GM18873 (cell line): ENCODE measurements around the gene COL6A2.
"Not testable (repeated sequence)": the region's sequence is repeated elsewhere in the genome, so short reads cannot be mapped to it uniquely, and the experiment has no call there.

Source experiments
- ATAC-seq: cut with Tn5 transposase; IDR thresholded peaks from one replicate; pipeline ENCODE4 v1.9.1; 2021; ENCODE audit warnings: mild to moderate bottlenecking, moderate library complexity, moderate number of reproducible peaks; ENCODE audit not compliant: unreplicated experiment, low FRiP score

Gene COL6A2

GRCh38 chr21:46092811-46093667, 4.9 kb upstream of the COL6A2 start:
- no peak for ATAC-seq

GRCh38 chr21:46093668-46094400, 4.1 kb upstream of the COL6A2 start:
- ATAC-seq = no peak

GRCh38 chr21:46094401-46095082, 3.4 kb upstream of the COL6A2 start:
- no peak for ATAC-seq

GRCh38 chr21:46095083-46095719, 2.7 kb upstream of the COL6A2 start:
- ATAC-seq = no peak

- no peak for ATAC-seq
Measured at GRCh38 chr21:46095814-46096595, 1.9 kb upstream of the COL6A2 start.

- ATAC-seq = no peak
Measured at GRCh38 chr21:46096596-46097335, 1.1 kb upstream of the COL6A2 start.

- no peak for ATAC-seq
Measured at GRCh38 chr21:46098303-46099141, 610 bp downstream of the COL6A2 start.

GRCh38 chr21:46099476-46099875, 1.6 kb downstream of the COL6A2 start:
- ATAC-seq = no peak

- ATAC-seq = no peak
Measured at GRCh38 chr21:46100020-46100419, 2.1 kb downstream of the COL6A2 start.

- ATAC-seq = no peak
Measured at GRCh38 chr21:46100426-46100825, 2.5 kb downstream of the COL6A2 start.

GRCh38 chr21:46100906-46101305, 3.0 kb downstream of the COL6A2 start:
- no peak for ATAC-seq

- ATAC-seq = no peak
Measured at GRCh38 chr21:46104104-46104503, 6.2 kb downstream of the COL6A2 start.

- ATAC-seq = not testable (repeated sequence)
Measured at GRCh38 chr21:46107376-46107775, 9.5 kb downstream of the COL6A2 start.

- no peak for ATAC-seq
Measured at GRCh38 chr21:46108827-46109312, 11.0 kb downstream of the COL6A2 start.

- ATAC-seq = no peak
Measured at GRCh38 chr21:46109313-46110221, 11.7 kb downstream of the COL6A2 start.

GRCh38 chr21:46110499-46111192, 12.7 kb downstream of the COL6A2 start:
- ATAC-seq = no peak

GRCh38 chr21:46111193-46111571, 13.3 kb downstream of the COL6A2 start:
- no peak for ATAC-seq
